Activated naive CD8-positive, alpha-beta T cell treated with anti-CD3 and anti-CD28 coated beads for 36 hours (primary cell): ENCODE measurements around the gene CIAO3. TPM values are rescaled to one million over a fixed set of nuclear protein-coding genes. Genes with fewer than 3 reads are reported as not detected.
"Not testable (repeated sequence)": the region's sequence is repeated elsewhere in the genome, so short reads cannot be mapped to it uniquely, and the experiment has no call there.

ENCODE experiments used
- DNase-seq: peaks from one replicate; pipeline ENCODE4 v3.0.0; 2021
- H3K27ac Mint-ChIP-seq: one replicate; pipeline ENCODE4 v1.8.0; 2022; ENCODE audit warnings: mild to moderate bottlenecking, moderate library complexity, mixed read lengths
- H3K27me3 Mint-ChIP-seq: one replicate; pipeline ENCODE4 v1.8.0; 2022; ENCODE audit warnings: mild to moderate bottlenecking, mixed read lengths
- H3K36me3 Mint-ChIP-seq: one replicate; pipeline ENCODE4 v1.8.0; 2021; ENCODE audit warnings: mild to moderate bottlenecking, mixed read lengths
- H3K4me1 Mint-ChIP-seq: one replicate; pipeline ENCODE4 v1.8.0; 2021; ENCODE audit warnings: mixed read lengths
- H3K4me3 Mint-ChIP-seq: one replicate; pipeline ENCODE4 v1.8.0; 2022; ENCODE audit warnings: mild to moderate bottlenecking, moderate library complexity, mixed read lengths
- H3K9me3 Mint-ChIP-seq: one replicate; pipeline ENCODE4 v1.8.0; 2022; ENCODE audit warnings: mixed read lengths
- total RNA-seq, 2 experiments: library from RNA; stranded (reverse); gene quantifications; one replicate each; pipeline ENCODE4 v1.2.3, GENCODE V29; 2021

Gene CIAO3
- total RNA-seq, 2 experiments from 2014 or later: 18.3 to 19.8 TPM

DNA sequence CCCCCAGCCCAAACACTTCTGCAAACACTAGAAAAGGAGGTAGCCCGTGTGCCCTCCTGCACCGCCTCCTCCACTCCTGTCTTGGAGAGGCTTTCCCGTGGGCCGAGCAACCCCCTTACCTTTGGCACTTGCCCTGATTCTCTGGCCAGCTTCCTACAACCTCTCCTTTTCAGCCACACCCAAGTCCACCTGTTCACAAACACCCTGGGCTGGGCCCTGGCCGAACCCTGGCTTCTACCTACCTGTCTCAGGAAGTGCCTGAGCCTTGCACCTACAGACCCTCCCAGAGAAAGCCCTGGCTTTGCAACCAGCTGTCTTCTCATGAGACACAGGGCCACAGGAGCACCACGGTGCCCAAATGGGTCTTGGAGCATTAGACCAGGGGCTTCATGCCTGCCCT lies 21.9 kb downstream of the CIAO3 start:
- Mint-ChIP-seq H3K4me1 (peaks cover 20% of the 10 kb centered on the region), H3K36me3 (no peaks in the 10 kb centered on the region), H3K9me3 (no peaks in the 10 kb centered on the region), H3K4me3 (peak overlapping the region; percentile 68), H3K27ac (peak overlapping the region; percentile 62), H3K27me3 (peaks cover 3% of the 10 kb centered on the region)
- no peak for DNase-seq

DNA sequence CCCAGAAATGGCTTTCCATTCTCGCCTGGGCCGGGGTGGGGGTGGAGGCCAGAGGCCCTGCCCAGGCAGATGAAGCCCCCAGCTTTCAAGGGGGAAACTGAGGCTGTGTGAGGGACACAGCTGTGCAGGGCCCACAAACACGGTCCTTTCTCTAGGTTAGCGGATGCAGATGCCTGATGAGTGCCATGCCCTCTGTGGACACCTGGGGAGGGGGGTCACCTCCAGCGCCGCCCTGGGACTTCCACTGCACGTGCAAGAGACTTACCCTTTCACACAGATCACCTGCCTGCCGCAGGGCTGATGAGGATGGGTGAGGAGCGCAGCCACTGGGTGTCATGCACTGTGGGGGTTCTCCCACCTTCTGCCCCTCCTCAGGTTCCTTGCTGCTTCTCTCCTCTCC lies 22.4 kb downstream of the CIAO3 start:
- H3K27ac Mint-ChIP-seq: no peak overlapping the region
- no peaks in the 10 kb centered on the region for H3K9me3 Mint-ChIP-seq
- no peak for DNase-seq
- peaks cover 4% of the 10 kb centered on the region for H3K27me3 Mint-ChIP-seq
- H3K36me3 Mint-ChIP-seq: no peaks in the 10 kb centered on the region
- H3K4me3 Mint-ChIP-seq: no peak overlapping the region
- H3K4me1 Mint-ChIP-seq: peaks cover 20% of the 10 kb centered on the region

DNA sequence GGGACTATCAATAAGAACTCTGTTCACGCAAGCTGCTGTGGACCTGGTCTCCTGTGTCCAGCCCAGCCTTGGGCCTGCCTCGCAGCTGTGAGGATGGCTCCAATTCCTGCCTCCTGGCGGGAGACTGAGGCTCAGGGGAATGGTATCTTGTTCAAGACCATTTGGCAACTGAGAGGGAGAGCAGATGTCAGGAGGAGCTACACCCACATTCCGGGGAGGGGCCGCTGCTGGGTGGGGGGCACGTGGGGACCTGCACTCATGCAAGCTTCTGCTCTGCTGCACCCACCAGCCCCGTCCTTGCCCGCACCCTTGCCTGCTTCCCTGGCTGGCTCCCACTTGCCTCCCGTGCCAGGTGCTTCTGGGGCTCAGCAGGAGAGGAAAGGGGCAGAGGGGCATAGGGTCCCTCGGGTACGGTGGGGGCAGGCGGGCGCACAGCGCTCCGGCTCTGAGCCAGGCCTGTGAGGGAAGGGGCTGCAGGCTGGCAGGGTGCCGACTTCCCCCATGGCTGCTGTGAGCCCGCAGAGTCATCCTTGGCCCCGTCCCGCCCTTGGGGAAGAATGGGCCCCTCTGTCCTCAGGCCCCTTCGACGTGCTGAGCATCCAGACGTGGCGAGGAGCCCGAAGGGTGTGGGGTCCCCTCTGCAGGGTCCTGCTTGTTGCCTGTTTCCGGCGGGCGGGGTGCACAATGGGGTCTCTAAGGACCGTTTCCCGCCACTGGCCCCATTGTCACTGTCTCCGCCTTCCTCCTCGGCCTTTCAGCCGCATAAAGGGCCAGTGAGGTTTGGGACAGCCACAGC lies 23.1 kb downstream of the CIAO3 start:
- no peak overlapping the region for H3K27ac Mint-ChIP-seq
- no peak for DNase-seq
- H3K9me3 Mint-ChIP-seq: no peaks in the 10 kb centered on the region
- H3K36me3 Mint-ChIP-seq: no peaks in the 10 kb centered on the region
- no peak overlapping the region for H3K4me3 Mint-ChIP-seq
- peaks cover 20% of the 10 kb centered on the region for H3K4me1 Mint-ChIP-seq
- peaks cover 9% of the 10 kb centered on the region for H3K27me3 Mint-ChIP-seq

DNA sequence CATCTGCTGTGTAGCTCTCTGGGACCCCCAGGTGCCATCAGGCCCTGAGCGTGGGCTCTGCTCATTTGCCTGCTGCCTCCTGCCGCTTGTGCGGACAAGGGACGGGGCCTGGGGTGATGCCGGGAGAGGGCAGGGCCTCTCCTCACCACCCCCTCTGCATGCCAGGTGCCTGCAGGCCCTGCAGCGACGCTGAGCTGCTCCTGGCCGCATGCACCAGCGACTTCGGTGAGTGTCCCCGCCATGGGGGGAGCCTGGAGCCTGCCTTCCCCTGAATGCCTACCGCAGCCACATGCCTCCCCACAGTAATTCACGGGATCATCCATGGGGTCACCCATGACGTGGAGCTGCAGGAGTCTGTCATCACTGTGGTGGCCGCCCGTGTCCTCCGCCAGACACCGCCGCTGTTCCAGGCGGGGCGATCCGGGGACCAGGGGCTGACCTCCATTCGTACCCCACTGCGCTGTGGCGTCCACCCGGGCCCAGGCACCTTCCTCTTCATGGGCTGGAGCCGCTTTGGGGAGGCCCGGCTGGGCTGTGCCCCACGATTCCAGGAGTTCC lies 23.9 kb downstream of the CIAO3 start:
- Mint-ChIP-seq H3K36me3 (no peaks in the 10 kb centered on the region), H3K9me3 (no peaks in the 10 kb centered on the region)

DNA sequence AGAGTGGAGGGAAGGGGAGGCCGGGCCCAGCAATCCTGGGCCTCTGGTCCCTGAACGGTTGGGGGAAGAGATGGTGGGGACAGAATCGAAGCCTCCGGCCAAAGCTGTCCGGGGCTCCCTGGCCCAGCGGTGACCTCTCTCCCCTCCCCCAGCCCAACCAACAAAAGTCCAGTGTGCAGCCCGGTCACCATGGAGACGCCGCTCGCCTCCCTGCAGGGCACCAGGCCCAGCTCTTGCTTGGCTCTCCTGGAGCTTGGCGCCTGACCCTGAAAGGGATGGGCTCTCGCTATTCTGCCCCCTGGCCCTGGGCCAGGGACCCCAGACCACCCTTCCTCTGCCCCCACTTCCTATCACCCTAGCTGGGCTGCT lies 24.6 kb downstream of the CIAO3 start:
- Mint-ChIP-seq H3K27me3 (peaks cover 13% of the 10 kb centered on the region), H3K9me3 (no peaks in the 10 kb centered on the region), H3K36me3 (no peaks in the 10 kb centered on the region), H3K27ac (no peak overlapping the region), H3K4me3 (peak overlapping the region; percentile 72), H3K4me1 (peaks cover 20% of the 10 kb centered on the region)
- DNase-seq: no peak

More for the DNA sequence above, 23.9 kb downstream of the CIAO3 start:
- DNase-seq: no peak
- no peak overlapping the region for H3K4me3 Mint-ChIP-seq
- H3K27me3 Mint-ChIP-seq: peaks cover 11% of the 10 kb centered on the region
- H3K4me1 Mint-ChIP-seq: peaks cover 20% of the 10 kb centered on the region
- H3K27ac Mint-ChIP-seq: no peak overlapping the region

DNA sequence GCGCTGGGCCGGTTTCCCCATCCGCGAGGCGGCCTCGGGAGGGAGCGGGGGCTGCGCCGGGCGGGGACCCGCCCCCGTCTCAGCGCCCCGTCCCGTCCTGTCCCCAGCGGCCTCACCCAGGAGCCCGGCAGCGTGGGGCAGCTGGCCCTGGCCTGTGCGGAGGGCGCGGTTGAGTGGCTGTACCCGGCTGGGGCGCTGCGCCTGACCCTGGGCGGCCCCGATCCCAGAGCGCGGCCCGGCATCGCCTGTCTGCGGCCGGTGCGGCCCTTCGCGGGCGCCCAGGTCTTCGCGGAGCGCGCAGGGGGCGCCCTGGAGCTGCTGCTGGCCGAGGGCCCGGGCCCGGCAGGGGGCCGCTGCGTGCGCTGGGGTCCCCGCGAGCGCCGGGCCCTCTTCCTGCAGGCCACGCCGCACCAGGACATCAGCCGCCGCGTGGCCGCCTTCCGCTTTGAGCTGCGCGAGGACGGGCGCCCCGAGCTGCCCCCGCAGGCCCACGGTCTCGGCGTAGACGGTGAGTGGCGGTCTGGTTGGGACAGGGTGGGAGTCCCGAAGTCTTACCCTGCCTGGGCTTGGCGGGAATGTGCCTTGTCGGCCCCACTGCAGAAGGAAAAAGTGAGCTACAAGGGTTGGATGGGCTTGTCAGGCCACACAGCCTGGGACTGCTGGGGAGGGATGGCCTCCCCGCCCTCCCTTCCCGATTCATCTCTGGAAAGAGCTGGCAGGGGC lies 25.2 kb downstream of the CIAO3 start:
- H3K36me3 Mint-ChIP-seq: no peaks in the 10 kb centered on the region

DNA sequence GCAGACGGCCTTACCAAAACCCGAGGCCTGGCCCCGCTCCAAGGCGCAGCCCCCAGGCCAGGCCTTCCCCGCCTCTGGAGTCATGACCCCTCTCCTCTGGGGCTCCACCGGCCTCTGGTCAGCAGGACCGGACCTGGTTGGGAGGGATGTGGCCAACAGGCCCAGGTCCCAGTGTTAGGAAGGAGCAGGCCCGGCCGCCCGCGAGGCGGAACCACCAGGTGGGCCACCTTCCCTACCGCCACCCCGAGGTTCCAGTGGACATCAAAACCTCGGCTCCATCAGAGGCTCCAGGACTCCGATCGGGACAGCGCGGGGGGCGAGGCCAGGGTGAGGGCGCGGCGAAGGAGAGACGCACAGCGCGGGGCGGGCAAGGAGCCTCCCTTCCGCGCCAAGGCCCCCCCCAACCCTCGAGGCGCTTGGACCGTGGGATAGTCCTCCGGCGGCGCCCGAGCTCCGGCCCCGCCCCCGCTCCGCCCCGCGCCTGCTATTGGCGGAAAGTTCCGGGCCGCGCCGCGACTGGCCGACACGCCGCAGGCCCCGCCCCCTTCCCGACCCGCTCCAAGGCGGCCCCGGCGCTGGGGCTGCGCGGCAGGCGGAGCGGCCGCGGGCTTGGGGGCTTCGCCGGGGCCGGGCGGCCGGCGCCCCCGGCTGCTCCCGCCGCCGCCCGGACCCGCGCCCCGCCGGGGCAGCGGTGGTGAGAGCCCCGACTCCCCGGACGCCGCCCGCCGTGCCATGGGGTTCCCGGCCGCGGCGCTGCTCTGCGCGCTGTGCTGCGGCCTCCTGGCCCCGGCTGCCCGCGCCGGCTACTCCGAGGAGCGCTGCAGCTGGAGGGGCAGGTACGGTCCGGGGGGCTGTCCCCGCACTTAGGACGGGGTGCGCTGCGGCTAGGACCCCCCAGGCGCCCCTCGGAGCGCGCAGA lies 26.0 kb downstream of the CIAO3 start, which contains the start of gene METRN:
Gene METRN (plus strand): TSS at position 561 of the 919 bp plus-strand sequence. CDS start 172 bp downstream, at position 733.
- H3K4me3 Mint-ChIP-seq: peak within 1 kb of the TSS; percentile 72
- H3K27ac Mint-ChIP-seq: no peak within 1 kb of the TSS
- peaks cover 24% of the 10 kb centered on the region for H3K27me3 Mint-ChIP-seq
- no peaks in the 10 kb centered on the region for H3K9me3 Mint-ChIP-seq
- H3K36me3 Mint-ChIP-seq: no peaks in the 10 kb centered on the region
- H3K4me1 Mint-ChIP-seq: peaks cover 15% of the 10 kb centered on the region
- peak; percentile 96 for DNase-seq

More for the DNA sequence above, 25.2 kb downstream of the CIAO3 start:
- Mint-ChIP-seq H3K27ac (no peak overlapping the region), H3K27me3 (peaks cover 16% of the 10 kb centered on the region), H3K9me3 (no peaks in the 10 kb centered on the region), H3K4me1 (peaks cover 20% of the 10 kb centered on the region), H3K4me3 (peak overlapping the region; percentile 72)
- peak; percentile 42 for DNase-seq

DNA sequence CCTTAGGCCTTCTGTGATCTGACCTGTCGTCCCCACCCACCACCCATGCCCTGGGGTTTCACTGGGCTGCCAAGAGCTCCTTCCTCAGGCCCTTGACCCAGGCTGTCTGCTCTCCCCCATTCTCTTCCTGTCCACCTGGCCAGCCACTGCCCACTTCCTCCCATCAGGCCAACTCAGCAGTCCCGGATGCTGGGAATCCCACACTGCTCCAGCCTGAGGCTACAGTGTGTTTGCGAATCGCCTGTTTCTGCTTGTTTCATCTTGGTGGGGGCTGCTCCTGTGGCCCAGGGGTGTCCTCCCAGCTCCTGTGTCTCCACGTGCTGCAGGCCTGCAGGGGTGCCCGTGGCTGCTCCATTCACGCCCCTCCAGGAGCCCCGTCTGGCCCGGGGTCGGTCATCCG lies 26.7 kb downstream of the CIAO3 start:
- Mint-ChIP-seq H3K36me3 (no peaks in the 10 kb centered on the region), H3K9me3 (no peaks in the 10 kb centered on the region), H3K4me1 (peaks cover 11% of the 10 kb centered on the region), H3K27me3 (peaks cover 32% of the 10 kb centered on the region), H3K27ac (no peak overlapping the region), H3K4me3 (no peak overlapping the region)
- DNase-seq: no peak

DNA sequence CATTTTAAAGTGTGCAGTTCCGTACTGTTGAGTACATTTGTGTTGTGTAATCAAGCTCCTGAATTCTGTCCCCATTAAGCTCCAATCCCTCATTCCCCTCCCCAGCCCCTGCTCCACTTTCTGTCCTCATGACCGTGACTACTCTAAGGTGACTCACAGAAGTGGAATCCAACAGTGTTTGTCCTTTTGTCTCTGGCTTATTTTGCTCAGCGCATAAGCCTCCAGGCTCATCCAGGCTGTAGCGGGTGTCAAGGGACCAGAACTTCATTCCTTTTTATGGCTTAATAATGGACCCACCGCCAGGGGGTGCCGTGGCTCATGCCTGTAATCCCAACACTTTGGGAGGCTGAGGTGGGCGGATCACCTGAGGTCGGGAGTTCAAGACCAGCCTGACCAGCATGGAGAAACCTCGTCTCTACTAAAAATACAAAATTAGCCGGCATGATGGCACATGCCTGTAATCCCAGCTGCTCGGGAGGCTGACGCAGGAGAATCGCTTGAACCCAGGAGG lies 28.0 kb downstream of the CIAO3 start:
- not testable (repeated sequence) for H3K27ac Mint-ChIP-seq, H3K4me3 Mint-ChIP-seq, H3K9me3 Mint-ChIP-seq, H3K4me1 Mint-ChIP-seq, H3K36me3 Mint-ChIP-seq
- peaks cover 44% of the 10 kb centered on the region for H3K27me3 Mint-ChIP-seq
- peak; percentile 62 for DNase-seq

DNA sequence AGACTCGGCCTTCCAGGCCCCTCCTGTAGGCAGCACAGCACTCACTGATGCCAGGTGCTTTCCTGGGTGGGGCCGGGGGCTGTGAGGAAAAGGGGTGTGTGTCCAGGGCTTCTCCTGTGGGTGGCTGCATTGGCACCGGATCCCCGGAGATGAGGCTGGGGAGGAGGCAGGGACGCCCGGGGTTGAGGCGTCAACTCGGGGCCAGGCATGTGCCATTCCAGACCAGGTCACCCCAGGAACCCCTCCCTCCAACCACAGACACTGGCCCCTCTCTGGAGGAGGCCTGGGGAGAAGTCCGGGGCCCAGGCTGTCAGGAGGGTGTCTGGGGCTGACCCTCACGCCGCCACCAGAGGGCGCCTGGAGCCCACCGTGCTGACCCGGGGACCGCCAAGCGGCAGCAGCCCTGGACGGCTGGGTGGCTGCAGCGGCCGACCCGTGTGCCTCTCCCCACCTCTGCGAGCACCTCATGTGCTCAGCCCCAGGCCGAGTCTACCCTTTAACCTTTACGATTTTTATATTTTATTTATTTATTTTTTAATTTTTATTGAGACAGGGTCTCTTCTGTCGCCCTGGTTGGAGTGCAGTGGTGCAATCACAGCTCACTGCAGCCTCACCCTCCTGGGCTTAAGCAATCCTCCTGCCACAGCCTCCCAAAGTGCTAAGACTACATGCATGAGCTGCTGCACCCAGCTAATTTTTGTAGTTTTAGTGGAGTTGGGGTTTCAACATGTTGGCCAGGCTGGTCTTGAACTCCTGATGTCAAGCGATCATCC lies 29.1 kb downstream of the CIAO3 start:
- Mint-ChIP-seq H3K27ac (no peak overlapping the region), H3K36me3 (no peaks in the 10 kb centered on the region), H3K4me1 (peaks cover 3% of the 10 kb centered on the region), H3K9me3 (no peaks in the 10 kb centered on the region), H3K4me3 (no peak overlapping the region), H3K27me3 (peaks cover 55% of the 10 kb centered on the region)
- peak; percentile 84 for DNase-seq

DNA sequence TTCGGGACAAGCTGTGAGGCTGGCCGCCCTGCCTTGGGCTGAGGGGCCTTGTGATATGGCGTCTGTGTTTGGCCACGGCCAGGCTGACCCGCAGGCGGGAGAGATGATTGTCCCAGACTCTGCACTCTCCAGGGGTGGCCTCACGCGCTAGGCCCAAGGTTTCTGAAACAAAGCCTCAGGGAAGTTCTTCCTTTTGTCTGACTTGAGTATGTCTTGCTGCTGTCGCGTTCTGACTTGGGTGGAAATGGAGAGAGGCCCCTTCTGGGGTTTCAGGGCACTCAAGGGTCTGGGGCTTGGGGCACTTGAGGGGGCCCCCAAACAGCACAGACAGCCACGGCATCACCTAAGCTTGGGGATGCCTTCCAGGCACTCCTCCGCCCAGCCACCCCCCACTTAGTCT lies 29.7 kb downstream of the CIAO3 start:
- no peak for DNase-seq
- H3K4me3 Mint-ChIP-seq: no peak overlapping the region
- H3K9me3 Mint-ChIP-seq: no peaks in the 10 kb centered on the region
- no peaks in the 10 kb centered on the region for H3K36me3 Mint-ChIP-seq
- H3K4me1 Mint-ChIP-seq: peaks cover 5% of the 10 kb centered on the region
- no peak overlapping the region for H3K27ac Mint-ChIP-seq
- peaks cover 62% of the 10 kb centered on the region for H3K27me3 Mint-ChIP-seq

DNA sequence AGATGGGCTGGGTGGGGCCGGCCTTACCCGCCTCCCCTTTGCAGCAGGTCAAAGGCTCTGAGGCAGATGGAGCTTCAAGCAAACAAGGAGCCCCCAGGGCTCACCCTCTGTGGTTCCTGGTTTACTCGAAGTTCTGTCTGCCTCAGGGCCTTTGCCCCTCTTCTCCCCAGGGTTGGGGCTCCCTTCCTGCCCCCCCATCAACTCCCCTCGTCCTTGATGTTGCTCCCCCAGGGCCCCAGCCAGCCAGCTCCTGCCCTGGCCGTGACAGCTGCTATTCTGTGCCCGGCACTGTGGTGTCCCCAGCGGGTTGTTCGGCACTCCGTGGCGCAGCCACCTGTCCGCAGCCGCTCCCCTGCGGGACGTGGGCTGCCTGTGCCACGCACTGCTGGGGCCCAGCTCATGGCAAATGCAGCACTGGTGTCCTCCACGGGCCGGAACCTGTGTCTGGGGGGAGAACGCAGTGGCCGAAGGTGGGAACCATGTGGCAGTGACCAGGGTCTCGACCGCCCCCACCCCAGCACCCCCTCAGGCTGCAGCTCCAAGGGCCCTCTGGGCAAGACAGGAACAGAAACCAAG lies 30.2 kb downstream of the CIAO3 start:
- H3K27me3 Mint-ChIP-seq: peaks cover 62% of the 10 kb centered on the region
- peaks cover 5% of the 10 kb centered on the region for H3K4me1 Mint-ChIP-seq
- H3K9me3 Mint-ChIP-seq: no peaks in the 10 kb centered on the region
- no peak for DNase-seq
- H3K4me3 Mint-ChIP-seq: no peak overlapping the region
- H3K27ac Mint-ChIP-seq: no peak overlapping the region
- H3K36me3 Mint-ChIP-seq: no peaks in the 10 kb centered on the region

DNA sequence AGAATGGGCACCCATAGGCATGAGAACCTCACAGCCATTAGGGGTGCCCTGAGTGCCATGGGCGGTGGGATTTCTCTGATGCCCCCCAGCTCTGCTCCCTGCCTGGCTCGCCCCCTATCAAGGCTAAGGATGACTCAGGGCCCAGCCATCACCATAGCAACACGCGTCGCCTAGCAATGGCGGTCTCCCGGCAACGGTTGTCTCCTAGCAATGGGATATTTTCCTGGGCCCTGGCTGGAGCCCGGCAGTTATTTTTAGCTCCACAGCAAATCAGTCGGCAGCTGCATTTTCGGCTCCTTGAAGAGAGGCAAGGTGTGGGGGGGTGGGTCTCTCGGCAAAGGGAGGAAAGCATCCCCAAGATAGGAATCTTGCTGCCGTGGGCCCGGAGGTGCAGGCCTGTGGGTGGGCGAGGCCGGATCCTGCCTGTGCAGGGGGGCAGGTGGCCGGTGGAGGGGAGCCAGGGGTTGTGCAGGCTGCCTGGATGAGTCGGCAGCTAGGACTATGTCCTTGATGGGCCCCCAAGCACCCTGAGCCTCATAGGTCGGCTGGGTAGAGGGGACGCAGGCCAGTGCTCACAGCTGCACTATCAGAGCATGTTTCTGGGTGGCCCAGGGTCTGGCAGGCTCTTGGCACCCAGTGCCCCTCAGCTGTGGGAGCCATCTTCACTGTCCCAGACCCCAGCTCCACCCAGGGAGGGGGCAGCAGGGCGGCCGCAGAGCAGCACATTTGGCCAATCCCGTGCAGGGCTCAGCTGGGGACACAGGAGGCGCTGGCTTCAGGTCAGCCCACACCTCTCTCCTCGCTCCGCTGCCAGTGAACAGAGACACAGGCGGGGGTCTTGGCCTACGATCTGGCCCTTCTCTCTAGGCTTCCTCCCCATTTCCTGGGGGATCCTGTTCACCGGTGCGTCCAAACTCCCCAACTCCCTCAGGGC lies 31.0 kb downstream of the CIAO3 start:
- H3K27me3 Mint-ChIP-seq: peaks cover 62% of the 10 kb centered on the region
- no peak for DNase-seq
- H3K36me3 Mint-ChIP-seq: no peaks in the 10 kb centered on the region
- no peak overlapping the region for H3K27ac Mint-ChIP-seq
- H3K4me1 Mint-ChIP-seq: peaks cover 5% of the 10 kb centered on the region
- no peak overlapping the region for H3K4me3 Mint-ChIP-seq
- H3K9me3 Mint-ChIP-seq: no peaks in the 10 kb centered on the region
